ENCODE results near the gene NKIRAS1. TPM values are rescaled to one million over a fixed set of nuclear protein-coding genes. Genes with fewer than 3 reads are reported as not detected.
"Not testable (repeated sequence)": the region's sequence is repeated elsewhere in the genome, so short reads cannot be mapped to it uniquely, and the experiment has no call there.

NKIRAS1 gene
- total RNA-seq, 1 experiment from 2014 or later = 7.7 TPM

DNA sequence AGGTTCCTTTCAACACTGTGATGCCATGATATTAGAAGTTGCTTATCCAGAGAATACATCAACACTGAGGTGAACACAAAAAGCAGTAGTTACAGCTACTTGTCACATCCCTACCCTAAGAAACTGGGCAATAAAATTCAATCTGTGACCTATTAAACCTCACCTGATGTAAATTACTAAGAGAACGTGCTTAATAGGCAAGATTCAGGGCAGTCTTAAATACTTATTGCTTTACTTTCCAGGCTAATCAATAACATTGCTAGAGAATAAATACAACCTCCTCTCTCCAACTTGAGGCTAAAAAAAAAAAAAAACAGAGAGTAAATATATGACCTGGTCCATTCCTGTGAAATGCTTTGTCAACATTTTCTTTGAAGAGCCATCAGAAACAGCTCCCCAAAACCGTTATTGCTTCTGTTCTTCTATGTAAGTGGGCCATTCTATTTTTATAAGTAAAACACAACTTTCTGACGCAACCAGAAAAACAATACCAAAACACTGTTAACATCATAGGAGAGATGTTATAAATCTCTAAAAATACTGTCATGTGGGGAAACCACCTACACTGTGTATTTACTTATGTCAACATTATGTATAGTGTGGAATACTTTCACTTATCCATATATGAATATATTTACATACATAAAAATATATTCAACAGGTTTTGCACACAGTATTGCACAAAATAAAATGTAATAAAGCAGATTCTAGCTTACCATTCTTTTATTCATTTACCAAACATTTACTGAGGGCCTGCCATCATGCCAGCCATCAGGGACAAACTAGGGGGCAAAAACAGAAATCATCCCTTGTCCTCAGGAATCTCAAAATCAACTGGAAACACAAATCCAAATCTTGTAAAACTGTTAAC is 2.7 kb downstream of the NKIRAS1 start:
- CTCF ChIA-PET = interaction anchor here (0.7 kb wide), 1 partner anchor 14 kb away, joined by 3 read pairs; no protein-coding TSS in a partner anchor
- no peak for DNase-seq
- H3K36me3 Mint-ChIP-seq (ENCODE audit: insufficient read depth, unreplicated experiment) = peaks cover 38% of the 10 kb centered on the region
- no peak overlapping the region for H3K27ac Mint-ChIP-seq (ENCODE audit: unreplicated experiment)
- no TSS peak for BruUV-seq (replicated peaks)
- no peaks in the 10 kb centered on the region for H3K9me3 Mint-ChIP-seq (ENCODE audit: low read depth, unreplicated experiment)
- peaks cover 11% of the 10 kb centered on the region for H3K4me1 Mint-ChIP-seq (ENCODE audit: low read depth, unreplicated experiment)
- intact Hi-C loops (cut with micrococcal nuclease; ENCODE audit: unreplicated experiment) = no loop called here
- H3K4me3 Mint-ChIP-seq (ENCODE audit: low read depth, unreplicated experiment) = no peak overlapping the region
- no peaks in the 10 kb centered on the region for H3K27me3 Mint-ChIP-seq (ENCODE audit: unreplicated experiment)
- TF ChIP-seq, protein P1, sequence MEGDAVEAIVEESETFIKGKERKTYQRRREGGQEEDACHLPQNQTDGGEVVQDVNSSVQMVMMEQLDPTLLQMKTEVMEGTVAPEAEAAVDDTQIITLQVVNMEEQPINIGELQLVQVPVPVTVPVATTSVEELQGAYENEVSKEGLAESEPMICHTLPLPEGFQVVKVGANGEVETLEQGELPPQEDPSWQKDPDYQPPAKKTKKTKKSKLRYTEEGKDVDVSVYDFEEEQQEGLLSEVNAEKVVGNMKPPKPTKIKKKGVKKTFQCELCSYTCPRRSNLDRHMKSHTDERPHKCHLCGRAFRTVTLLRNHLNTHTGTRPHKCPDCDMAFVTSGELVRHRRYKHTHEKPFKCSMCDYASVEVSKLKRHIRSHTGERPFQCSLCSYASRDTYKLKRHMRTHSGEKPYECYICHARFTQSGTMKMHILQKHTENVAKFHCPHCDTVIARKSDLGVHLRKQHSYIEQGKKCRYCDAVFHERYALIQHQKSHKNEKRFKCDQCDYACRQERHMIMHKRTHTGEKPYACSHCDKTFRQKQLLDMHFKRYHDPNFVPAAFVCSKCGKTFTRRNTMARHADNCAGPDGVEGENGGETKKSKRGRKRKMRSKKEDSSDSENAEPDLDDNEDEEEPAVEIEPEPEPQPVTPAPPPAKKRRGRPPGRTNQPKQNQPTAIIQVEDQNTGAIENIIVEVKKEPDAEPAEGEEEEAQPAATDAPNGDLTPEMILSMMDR (IDR thresholded peaks at IDR 0.05; ENCODE audit: unreplicated experiment) = no peak

DNA sequence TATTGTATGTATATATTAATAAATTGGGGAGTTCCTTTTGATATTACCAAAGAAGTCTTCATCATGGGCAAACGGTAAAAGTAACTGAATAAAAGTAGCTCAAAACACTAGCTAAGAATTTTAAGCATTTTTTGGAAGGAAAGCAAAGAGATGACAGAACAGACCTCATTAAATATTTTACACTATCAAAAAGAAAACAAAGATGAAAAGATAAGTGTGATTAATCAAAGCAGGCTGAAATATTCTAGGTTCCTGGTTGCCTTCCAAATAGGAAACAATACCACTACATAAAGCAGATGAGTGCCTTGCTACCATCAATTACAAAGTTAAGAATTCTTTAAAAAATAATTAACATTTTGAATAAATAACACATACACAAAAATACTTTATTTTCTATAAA is 3.6 kb downstream of the NKIRAS1 start:
- Mint-ChIP-seq H3K9me3 (ENCODE audit: low read depth, unreplicated experiment) (no peaks in the 10 kb centered on the region), H3K4me1 (ENCODE audit: low read depth, unreplicated experiment) (peaks cover 11% of the 10 kb centered on the region), H3K27ac (ENCODE audit: unreplicated experiment) (no peak overlapping the region), H3K36me3 (ENCODE audit: insufficient read depth, unreplicated experiment) (peaks cover 29% of the 10 kb centered on the region), H3K4me3 (ENCODE audit: low read depth, unreplicated experiment) (no peak overlapping the region), H3K27me3 (ENCODE audit: unreplicated experiment) (no peaks in the 10 kb centered on the region)
- no TSS peak for BruUV-seq (replicated peaks)
- intact Hi-C loops (cut with micrococcal nuclease; ENCODE audit: unreplicated experiment) = no loop called here
- TF ChIP-seq, protein P1 (IDR thresholded peaks at IDR 0.05; ENCODE audit: unreplicated experiment) = no peak
- no peak for DNase-seq
- CTCF ChIA-PET = interaction anchor here (0.6 to 0.7 kb wide), 2 partner anchors 15 to 455 kb away, joined by 3 read pairs; no protein-coding TSS in a partner anchor

- CTCF ChIA-PET; BruUV-seq (replicated peaks); H3K27me3 Mint-ChIP-seq (ENCODE audit: unreplicated experiment); intact Hi-C loops (cut with micrococcal nuclease; ENCODE audit: unreplicated experiment); H3K4me3 Mint-ChIP-seq (ENCODE audit: low read depth, unreplicated experiment); H3K27ac Mint-ChIP-seq (ENCODE audit: unreplicated experiment); DNase-seq; H3K9me3 Mint-ChIP-seq (ENCODE audit: low read depth, unreplicated experiment): not testable (repeated sequence)
- peaks cover 11% of the 10 kb centered on the region for H3K4me1 Mint-ChIP-seq (ENCODE audit: low read depth, unreplicated experiment)
- peaks cover 21% of the 10 kb centered on the region for H3K36me3 Mint-ChIP-seq (ENCODE audit: insufficient read depth, unreplicated experiment)
Observed at GRCh38 chr3:23912335-23912734, 4.5 kb downstream of the NKIRAS1 start.

GRCh38 chr3:23911397-23911796 is 5.4 kb downstream of the NKIRAS1 start:
- BruUV-seq (replicated peaks) = no TSS peak
- no peak overlapping the region for H3K4me3 Mint-ChIP-seq (ENCODE audit: low read depth, unreplicated experiment)
- H3K36me3 Mint-ChIP-seq (ENCODE audit: insufficient read depth, unreplicated experiment) = peaks cover 11% of the 10 kb centered on the region
- CTCF ChIA-PET = no interaction called here
- no peak overlapping the region for H3K27ac Mint-ChIP-seq (ENCODE audit: unreplicated experiment)
- H3K4me1 Mint-ChIP-seq (ENCODE audit: low read depth, unreplicated experiment) = peaks cover 11% of the 10 kb centered on the region
- no peak for DNase-seq
- no peaks in the 10 kb centered on the region for H3K9me3 Mint-ChIP-seq (ENCODE audit: low read depth, unreplicated experiment)
- intact Hi-C loops (cut with micrococcal nuclease; ENCODE audit: unreplicated experiment) = no loop called here
- TF ChIP-seq, protein P1 (IDR thresholded peaks at IDR 0.05; ENCODE audit: unreplicated experiment) = no peak
- no peaks in the 10 kb centered on the region for H3K27me3 Mint-ChIP-seq (ENCODE audit: unreplicated experiment)

DNA sequence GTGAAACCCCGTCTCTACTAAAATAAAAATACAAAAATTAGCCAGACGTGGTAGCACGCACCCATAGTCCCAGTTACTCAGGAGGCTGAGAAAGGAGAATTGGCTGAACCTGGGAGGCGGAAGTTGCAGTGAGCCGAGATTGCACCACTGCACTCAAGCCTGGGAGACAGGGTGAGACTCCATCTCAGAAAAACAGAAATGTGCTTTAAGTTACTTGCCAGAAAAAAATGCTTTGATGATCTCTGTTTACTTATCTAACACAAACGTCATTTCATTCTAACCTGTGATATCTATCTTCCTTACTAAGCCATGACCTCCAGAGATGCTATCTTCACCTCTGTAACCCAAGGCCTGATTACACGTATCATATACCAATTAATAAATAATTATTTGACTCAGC is 7.4 kb downstream of the NKIRAS1 start:
- no peaks in the 10 kb centered on the region for H3K36me3 Mint-ChIP-seq (ENCODE audit: insufficient read depth, unreplicated experiment)
- H3K4me3 Mint-ChIP-seq (ENCODE audit: low read depth, unreplicated experiment) = no peak overlapping the region
- intact Hi-C loops (cut with micrococcal nuclease; ENCODE audit: unreplicated experiment) = no loop called here
- DNase-seq = no peak
- no TSS peak for BruUV-seq (replicated peaks)
- H3K27me3 Mint-ChIP-seq (ENCODE audit: unreplicated experiment) = no peaks in the 10 kb centered on the region
- no peaks in the 10 kb centered on the region for H3K9me3 Mint-ChIP-seq (ENCODE audit: low read depth, unreplicated experiment)
- TF ChIP-seq, protein P1 (IDR thresholded peaks at IDR 0.05; ENCODE audit: unreplicated experiment) = no peak
- CTCF ChIA-PET = interaction anchor here (0.7 kb wide), 1 partner anchor 18 kb away, joined by 3 read pairs; no protein-coding TSS in a partner anchor
- no peaks in the 10 kb centered on the region for H3K4me1 Mint-ChIP-seq (ENCODE audit: low read depth, unreplicated experiment)
- no peak overlapping the region for H3K27ac Mint-ChIP-seq (ENCODE audit: unreplicated experiment)

All from Calu3 (cell line).